GM23338 (cell line): ENCODE results near the gene FAF1. TPM values are rescaled to one million over a fixed set of nuclear protein-coding genes. Genes with fewer than 3 reads are reported as not detected.

Experiments
- ATAC-seq: fragments of 200-7000 bp; cut with Tn5 transposase; 3 replicates; pipeline ENCODE4 v1.9.1; 2020
- DNase-seq: peaks from one replicate; pipeline ENCODE4 v3.0.0-alpha.2; 2015; ENCODE audit warnings: low spot score
- H2AFZ ChIP-seq: fragments of 200-600 bp; sonication (generic); 2 replicates; pipeline ENCODE4 v1.8.0; 2016; ENCODE audit warnings: antibody characterized with exemption, mild to moderate bottlenecking, moderate library complexity
- H3F3A ChIP-seq: fragments of 200-600 bp; sonication (generic); replicated peaks from 2 replicates; pipeline ENCODE4 v1.8.0; 2017; ENCODE audit warnings: antibody characterized with exemption, mixed run types, low read depth
- H3K27ac ChIP-seq: fragments of 200-600 bp; sonication (generic); 2 replicates; pipeline ENCODE4 v1.6.1; 2016; ENCODE audit warnings: low read depth
- H3K27me3 ChIP-seq: fragments of 200-600 bp; sonication (generic); 2 replicates; pipeline ENCODE4 v1.8.0; 2016; ENCODE audit warnings: mild to moderate bottlenecking, mixed run types, moderate library complexity; ENCODE audit not compliant: insufficient read depth
- H3K36me3 ChIP-seq: fragments of 200-600 bp; sonication (generic); 2 replicates; pipeline ENCODE4 v1.8.0; 2016; ENCODE audit warnings: mild to moderate bottlenecking; ENCODE audit not compliant: insufficient read depth
- H3K4me1 ChIP-seq: fragments of 200-600 bp; sonication (generic); 2 replicates; pipeline ENCODE4 v1.8.0; 2016; ENCODE audit warnings: mild to moderate bottlenecking, moderate library complexity; ENCODE audit not compliant: insufficient read depth
- H3K4me2 ChIP-seq: fragments of 200-600 bp; sonication (generic); 2 replicates; pipeline ENCODE4 v1.7.1; 2017; ENCODE audit warnings: mixed run types
- H3K4me3 ChIP-seq: fragments of 200-600 bp; sonication (generic); 2 replicates; pipeline ENCODE4 v1.6.1; 2016; ENCODE audit warnings: mixed run types
- H3K79me2 ChIP-seq: fragments of 200-600 bp; sonication (generic); replicated peaks from 2 replicates; pipeline ENCODE4 v1.8.0; 2017; ENCODE audit warnings: mild to moderate bottlenecking; ENCODE audit not compliant: insufficient read depth
- H3K9me2 ChIP-seq: fragments of 200-600 bp; sonication (generic); 2 replicates; pipeline ENCODE4 v1.8.0; 2017; ENCODE audit not compliant: insufficient read depth
- H4K20me1 ChIP-seq: fragments of 200-600 bp; sonication (generic); replicated peaks from 2 replicates; pipeline ENCODE4 v1.8.0; 2017; ENCODE audit warnings: mild to moderate bottlenecking; ENCODE audit not compliant: insufficient read depth
- H3K27ac Mint-ChIP-seq: 2 replicates; pipeline ENCODE4 v1.8.0; 2020; ENCODE audit warnings: inconsistent platforms, mild to moderate bottlenecking, moderate library complexity, mixed read lengths
- H3K27me3 Mint-ChIP-seq: 3 replicates; pipeline ENCODE4 v1.8.0; 2022; ENCODE audit warnings: low read depth, mild to moderate bottlenecking, moderate library complexity, mixed read lengths, inconsistent platforms; ENCODE audit not compliant: insufficient read depth, poor library complexity
- H3K36me3 Mint-ChIP-seq: 3 replicates; pipeline ENCODE4 v1.8.0; 2021; ENCODE audit warnings: low read depth, mild to moderate bottlenecking, inconsistent platforms, moderate library complexity, mixed read lengths
- H3K4me1 Mint-ChIP-seq: 3 replicates; pipeline ENCODE4 v1.8.0; 2020; ENCODE audit warnings: mild to moderate bottlenecking, inconsistent platforms, mixed read lengths
- H3K4me3 Mint-ChIP-seq: 3 replicates; pipeline ENCODE4 v1.8.0; 2021; ENCODE audit warnings: moderate library complexity, mild to moderate bottlenecking, inconsistent platforms, mixed read lengths
- H3K9me3 Mint-ChIP-seq: 3 replicates; pipeline ENCODE4 v1.8.0; 2020; ENCODE audit warnings: moderate library complexity, mild to moderate bottlenecking, inconsistent platforms, mixed read lengths
- CREB1 ChIP-seq: fragments of 250-450 bp; sonication (Bioruptor Pico); IDR thresholded peaks from 2 replicates; pipeline ENCODE4 v1.5.0; 2020; ENCODE audit warnings: low read depth, mild to moderate bottlenecking, moderate library complexity
- EZH2 ChIP-seq: fragments of 200-600 bp; sonication (generic); IDR thresholded peaks from one replicate; pipeline ENCODE4 v1.8.0; 2017; ENCODE audit warnings: antibody characterized with exemption, mild to moderate bottlenecking, low read depth; ENCODE audit not compliant: unreplicated experiment
- EZH2phosphoT487 ChIP-seq: fragments of 200-600 bp; sonication (generic); IDR thresholded peaks from one replicate; pipeline ENCODE4 v1.8.1; 2018; ENCODE audit warnings: antibody characterized with exemption; ENCODE audit not compliant: unreplicated experiment
- JUNB ChIP-seq: IDR thresholded peaks from one replicate; pipeline ENCODE4 v1.6.1; 2016; ENCODE audit warnings: antibody characterized with exemption; ENCODE audit not compliant: unreplicated experiment
- NANOG ChIP-seq: IDR thresholded peaks from 2 replicates; pipeline ENCODE4 v1.6.1; 2016; ENCODE audit warnings: antibody characterized with exemption, borderline replicate concordance
- POLR2AphosphoS5 ChIP-seq: IDR thresholded peaks from 2 replicates; pipeline ENCODE4 v1.6.1; 2016; ENCODE audit warnings: antibody characterized with exemption, low read depth
- STAT1 ChIP-seq: IDR thresholded peaks from one replicate; pipeline ENCODE4 v1.6.1; 2016; ENCODE audit warnings: antibody characterized with exemption; ENCODE audit not compliant: unreplicated experiment
- ZNF114 ChIP-seq: fragments of 250-450 bp; sonication (Bioruptor Pico); IDR thresholded peaks from 2 replicates; pipeline ENCODE4 v1.5.0; 2020; ENCODE audit warnings: mild to moderate bottlenecking, moderate library complexity
- ZNF331 ChIP-seq: fragments of 250-450 bp; sonication (Bioruptor Pico); IDR thresholded peaks from 2 replicates; pipeline ENCODE4 v1.5.0; 2020; ENCODE audit warnings: low read depth, mild to moderate bottlenecking, moderate library complexity
- polyA plus RNA-seq: library from polyadenylated mRNA; unstranded; fragments of >200 nt; fragmentation: Nextera tagmentation; extraction: Ambion mirVana; gene quantifications from 2 replicates; pipeline ENCODE4 v1.2.1, GENCODE V29; 2016
- total RNA-seq: library from RNA; depleted of rRNA; stranded (reverse); fragments of >200 nt; shearing (Covaris generic); gene quantifications from 2 replicates; pipeline ENCODE4 v1.2.3, GENCODE V29; 2014
- TF ChIP-seq, protein P1 (sequence below), 2 experiments: fragments of 200-600 bp in 1 of 2; sonication (generic) in 1 of 2; conservative IDR thresholded peaks; 2 replicates each; pipeline versions ENCODE4 v1.5.1 to v1.6.1; 2016 to 2017; ENCODE audit warnings: antibody characterized with exemption in 2 of 2, low read depth in 2 of 2, mild to moderate bottlenecking in 2 of 2, moderate library complexity in 1 of 2
- TF ChIP-seq, protein P2 (sequence below): fragments of 250-450 bp; sonication (Bioruptor Pico); IDR thresholded peaks from 2 replicates; pipeline ENCODE4 v1.5.0; 2020; ENCODE audit warnings: mild to moderate bottlenecking, moderate library complexity
- TF ChIP-seq, protein P3 (sequence below): IDR thresholded peaks from one replicate; pipeline ENCODE4 v1.6.1; 2018; ENCODE audit warnings: antibody characterized with exemption; ENCODE audit not compliant: unreplicated experiment
- TF ChIP-seq, protein P4 (sequence below): IDR thresholded peaks from 2 replicates; pipeline ENCODE4 v1.6.1; 2016; ENCODE audit warnings: antibody characterized with exemption

The FAF1 gene
- total and polyA plus RNA-seq, 2 experiments from 2014 or later = 24.1 to 53.2 TPM

DNA sequence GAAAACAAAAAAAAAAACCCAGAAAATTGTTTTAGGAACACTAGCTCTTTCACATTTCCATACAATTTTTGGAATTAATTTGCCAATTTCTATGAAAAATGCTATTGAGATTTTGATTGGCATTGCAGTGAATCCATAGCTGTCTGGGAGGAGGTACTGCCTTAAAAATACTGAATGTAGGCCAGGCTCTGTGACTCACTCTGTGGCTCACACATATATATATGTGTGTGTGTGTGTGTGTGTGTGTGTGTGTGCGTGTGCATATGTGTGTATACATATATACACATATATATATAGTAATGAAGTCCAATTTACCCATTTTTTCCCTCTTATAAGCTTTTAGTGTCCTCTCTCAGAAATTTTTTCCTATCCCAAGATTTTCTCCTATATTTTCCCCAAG, 322.6 kb downstream of the FAF1 start:
- Mint-ChIP-seq H3K9me3 (no peaks in the 10 kb centered on the region), H3K27me3 (no peaks in the 10 kb centered on the region), H3K4me3 (no peak overlapping the region), H3K27ac (no peak overlapping the region), H3K4me1 (peaks cover 6% of the 10 kb centered on the region; the same call in 2 of the 3 replicates), H3K36me3 (no peaks in the 10 kb centered on the region)
- H3F3A ChIP-seq = no peaks in the 10 kb centered on the region
- no peak overlapping the region for H2AFZ ChIP-seq
- H3K9me2 ChIP-seq = no peaks in the 10 kb centered on the region
- no peaks in the 10 kb centered on the region for H3K36me3 ChIP-seq
- H4K20me1 ChIP-seq = no peaks in the 10 kb centered on the region
- no peak overlapping the region for H3K4me3 ChIP-seq
- ATAC-seq (no peak), DNase-seq (no peak)
- H3K4me1 ChIP-seq = no peaks in the 10 kb centered on the region
- TF ChIP-seq ZNF331 (no peak), NANOG (no peak), ZNF114 (CRISPR knock-in tag) (no peak), POLR2AphosphoS5 (no peak), JUNB (no peak), EZH2phosphoT487 (no peak), STAT1 (no peak), CREB1 (no peak), EZH2 (no peak)
- TF ChIP-seq, protein P1, sequence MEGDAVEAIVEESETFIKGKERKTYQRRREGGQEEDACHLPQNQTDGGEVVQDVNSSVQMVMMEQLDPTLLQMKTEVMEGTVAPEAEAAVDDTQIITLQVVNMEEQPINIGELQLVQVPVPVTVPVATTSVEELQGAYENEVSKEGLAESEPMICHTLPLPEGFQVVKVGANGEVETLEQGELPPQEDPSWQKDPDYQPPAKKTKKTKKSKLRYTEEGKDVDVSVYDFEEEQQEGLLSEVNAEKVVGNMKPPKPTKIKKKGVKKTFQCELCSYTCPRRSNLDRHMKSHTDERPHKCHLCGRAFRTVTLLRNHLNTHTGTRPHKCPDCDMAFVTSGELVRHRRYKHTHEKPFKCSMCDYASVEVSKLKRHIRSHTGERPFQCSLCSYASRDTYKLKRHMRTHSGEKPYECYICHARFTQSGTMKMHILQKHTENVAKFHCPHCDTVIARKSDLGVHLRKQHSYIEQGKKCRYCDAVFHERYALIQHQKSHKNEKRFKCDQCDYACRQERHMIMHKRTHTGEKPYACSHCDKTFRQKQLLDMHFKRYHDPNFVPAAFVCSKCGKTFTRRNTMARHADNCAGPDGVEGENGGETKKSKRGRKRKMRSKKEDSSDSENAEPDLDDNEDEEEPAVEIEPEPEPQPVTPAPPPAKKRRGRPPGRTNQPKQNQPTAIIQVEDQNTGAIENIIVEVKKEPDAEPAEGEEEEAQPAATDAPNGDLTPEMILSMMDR (conservative IDR thresholded peaks at IDR 0.05; ENCODE audit: low read depth in 2 of 2) = no peak
- TF ChIP-seq, protein P2, sequence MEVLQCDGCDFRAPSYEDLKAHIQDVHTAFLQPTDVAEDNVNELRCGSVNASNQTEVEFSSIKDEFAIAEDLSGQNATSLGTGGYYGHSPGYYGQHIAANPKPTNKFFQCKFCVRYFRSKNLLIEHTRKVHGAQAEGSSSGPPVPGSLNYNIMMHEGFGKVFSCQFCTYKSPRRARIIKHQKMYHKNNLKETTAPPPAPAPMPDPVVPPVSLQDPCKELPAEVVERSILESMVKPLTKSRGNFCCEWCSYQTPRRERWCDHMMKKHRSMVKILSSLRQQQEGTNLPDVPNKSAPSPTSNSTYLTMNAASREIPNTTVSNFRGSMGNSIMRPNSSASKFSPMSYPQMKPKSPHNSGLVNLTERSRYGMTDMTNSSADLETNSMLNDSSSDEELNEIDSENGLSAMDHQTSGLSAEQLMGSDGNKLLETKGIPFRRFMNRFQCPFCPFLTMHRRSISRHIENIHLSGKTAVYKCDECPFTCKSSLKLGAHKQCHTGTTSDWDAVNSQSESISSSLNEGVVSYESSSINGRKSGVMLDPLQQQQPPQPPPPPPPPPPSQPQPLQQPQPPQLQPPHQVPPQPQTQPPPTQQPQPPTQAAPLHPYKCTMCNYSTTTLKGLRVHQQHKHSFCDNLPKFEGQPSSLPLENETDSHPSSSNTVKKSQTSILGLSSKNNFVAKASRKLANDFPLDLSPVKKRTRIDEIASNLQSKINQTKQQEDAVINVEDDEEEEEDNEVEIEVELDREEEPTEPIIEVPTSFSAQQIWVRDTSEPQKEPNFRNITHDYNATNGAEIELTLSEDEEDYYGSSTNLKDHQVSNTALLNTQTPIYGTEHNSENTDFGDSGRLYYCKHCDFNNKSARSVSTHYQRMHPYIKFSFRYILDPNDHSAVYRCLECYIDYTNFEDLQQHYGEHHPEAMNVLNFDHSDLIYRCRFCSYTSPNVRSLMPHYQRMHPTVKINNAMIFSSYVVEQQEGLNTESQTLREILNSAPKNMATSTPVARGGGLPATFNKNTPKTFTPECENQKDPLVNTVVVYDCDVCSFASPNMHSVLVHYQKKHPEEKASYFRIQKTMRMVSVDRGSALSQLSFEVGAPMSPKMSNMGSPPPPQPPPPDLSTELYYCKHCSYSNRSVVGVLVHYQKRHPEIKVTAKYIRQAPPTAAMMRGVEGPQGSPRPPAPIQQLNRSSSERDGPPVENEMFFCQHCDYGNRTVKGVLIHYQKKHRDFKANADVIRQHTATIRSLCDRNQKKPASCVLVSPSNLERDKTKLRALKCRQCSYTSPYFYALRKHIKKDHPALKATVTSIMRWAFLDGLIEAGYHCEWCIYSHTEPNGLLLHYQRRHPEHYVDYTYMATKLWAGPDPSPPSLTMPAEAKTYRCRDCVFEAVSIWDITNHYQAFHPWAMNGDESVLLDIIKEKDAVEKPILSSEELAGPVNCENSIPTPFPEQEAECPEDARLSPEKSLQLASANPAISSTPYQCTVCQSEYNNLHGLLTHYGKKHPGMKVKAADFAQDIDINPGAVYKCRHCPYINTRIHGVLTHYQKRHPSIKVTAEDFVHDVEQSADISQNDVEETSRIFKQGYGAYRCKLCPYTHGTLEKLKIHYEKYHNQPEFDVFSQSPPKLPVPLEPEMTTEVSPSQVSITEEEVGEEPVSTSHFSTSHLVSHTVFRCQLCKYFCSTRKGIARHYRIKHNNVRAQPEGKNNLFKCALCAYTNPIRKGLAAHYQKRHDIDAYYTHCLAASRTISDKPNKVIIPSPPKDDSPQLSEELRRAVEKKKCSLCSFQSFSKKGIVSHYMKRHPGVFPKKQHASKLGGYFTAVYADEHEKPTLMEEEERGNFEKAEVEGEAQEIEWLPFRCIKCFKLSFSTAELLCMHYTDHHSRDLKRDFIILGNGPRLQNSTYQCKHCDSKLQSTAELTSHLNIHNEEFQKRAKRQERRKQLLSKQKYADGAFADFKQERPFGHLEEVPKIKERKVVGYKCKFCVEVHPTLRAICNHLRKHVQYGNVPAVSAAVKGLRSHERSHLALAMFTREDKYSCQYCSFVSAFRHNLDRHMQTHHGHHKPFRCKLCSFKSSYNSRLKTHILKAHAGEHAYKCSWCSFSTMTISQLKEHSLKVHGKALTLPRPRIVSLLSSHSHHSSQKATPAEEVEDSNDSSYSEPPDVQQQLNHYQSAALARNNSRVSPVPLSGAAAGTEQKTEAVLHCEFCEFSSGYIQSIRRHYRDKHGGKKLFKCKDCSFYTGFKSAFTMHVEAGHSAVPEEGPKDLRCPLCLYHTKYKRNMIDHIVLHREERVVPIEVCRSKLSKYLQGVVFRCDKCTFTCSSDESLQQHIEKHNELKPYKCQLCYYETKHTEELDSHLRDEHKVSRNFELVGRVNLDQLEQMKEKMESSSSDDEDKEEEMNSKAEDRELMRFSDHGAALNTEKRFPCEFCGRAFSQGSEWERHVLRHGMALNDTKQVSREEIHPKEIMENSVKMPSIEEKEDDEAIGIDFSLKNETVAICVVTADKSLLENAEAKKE (CRISPR knock-in tag) = no peak
- TF ChIP-seq, protein P3, sequence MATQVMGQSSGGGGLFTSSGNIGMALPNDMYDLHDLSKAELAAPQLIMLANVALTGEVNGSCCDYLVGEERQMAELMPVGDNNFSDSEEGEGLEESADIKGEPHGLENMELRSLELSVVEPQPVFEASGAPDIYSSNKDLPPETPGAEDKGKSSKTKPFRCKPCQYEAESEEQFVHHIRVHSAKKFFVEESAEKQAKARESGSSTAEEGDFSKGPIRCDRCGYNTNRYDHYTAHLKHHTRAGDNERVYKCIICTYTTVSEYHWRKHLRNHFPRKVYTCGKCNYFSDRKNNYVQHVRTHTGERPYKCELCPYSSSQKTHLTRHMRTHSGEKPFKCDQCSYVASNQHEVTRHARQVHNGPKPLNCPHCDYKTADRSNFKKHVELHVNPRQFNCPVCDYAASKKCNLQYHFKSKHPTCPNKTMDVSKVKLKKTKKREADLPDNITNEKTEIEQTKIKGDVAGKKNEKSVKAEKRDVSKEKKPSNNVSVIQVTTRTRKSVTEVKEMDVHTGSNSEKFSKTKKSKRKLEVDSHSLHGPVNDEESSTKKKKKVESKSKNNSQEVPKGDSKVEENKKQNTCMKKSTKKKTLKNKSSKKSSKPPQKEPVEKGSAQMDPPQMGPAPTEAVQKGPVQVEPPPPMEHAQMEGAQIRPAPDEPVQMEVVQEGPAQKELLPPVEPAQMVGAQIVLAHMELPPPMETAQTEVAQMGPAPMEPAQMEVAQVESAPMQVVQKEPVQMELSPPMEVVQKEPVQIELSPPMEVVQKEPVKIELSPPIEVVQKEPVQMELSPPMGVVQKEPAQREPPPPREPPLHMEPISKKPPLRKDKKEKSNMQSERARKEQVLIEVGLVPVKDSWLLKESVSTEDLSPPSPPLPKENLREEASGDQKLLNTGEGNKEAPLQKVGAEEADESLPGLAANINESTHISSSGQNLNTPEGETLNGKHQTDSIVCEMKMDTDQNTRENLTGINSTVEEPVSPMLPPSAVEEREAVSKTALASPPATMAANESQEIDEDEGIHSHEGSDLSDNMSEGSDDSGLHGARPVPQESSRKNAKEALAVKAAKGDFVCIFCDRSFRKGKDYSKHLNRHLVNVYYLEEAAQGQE = no peak
- TF ChIP-seq, protein P4, sequence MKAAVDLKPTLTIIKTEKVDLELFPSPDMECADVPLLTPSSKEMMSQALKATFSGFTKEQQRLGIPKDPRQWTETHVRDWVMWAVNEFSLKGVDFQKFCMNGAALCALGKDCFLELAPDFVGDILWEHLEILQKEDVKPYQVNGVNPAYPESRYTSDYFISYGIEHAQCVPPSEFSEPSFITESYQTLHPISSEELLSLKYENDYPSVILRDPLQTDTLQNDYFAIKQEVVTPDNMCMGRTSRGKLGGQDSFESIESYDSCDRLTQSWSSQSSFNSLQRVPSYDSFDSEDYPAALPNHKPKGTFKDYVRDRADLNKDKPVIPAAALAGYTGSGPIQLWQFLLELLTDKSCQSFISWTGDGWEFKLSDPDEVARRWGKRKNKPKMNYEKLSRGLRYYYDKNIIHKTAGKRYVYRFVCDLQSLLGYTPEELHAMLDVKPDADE = no peak
- no peaks in the 10 kb centered on the region for H3K27me3 ChIP-seq
- no peaks in the 10 kb centered on the region for H3K79me2 ChIP-seq
- no peak overlapping the region for H3K4me2 ChIP-seq
- H3K27ac ChIP-seq = no peak overlapping the region
